H1 (cell line): ENCODE results near the gene OR14J1.

ENCODE experiments used
- ASH2L ChIP-seq: fragments of 200-600, 300-600 bp; sonication (generic); IDR thresholded peaks from one replicate; pipeline ENCODE4 v1.7.1; 2017; ENCODE audit warnings: low read length
- CHD2 ChIP-seq: IDR thresholded peaks from 2 replicates; pipeline ENCODE4 v1.6.1; 2012; ENCODE audit warnings: low read length, improper control_type of control experiment
- EP300 ChIP-seq, 2 experiments: IDR thresholded peaks; 1 replicate in 1 of 2; 2 replicates in 1 of 2; pipeline ENCODE4 v1.6.1; 2011 to 2012; ENCODE audit warnings: low read depth in 2 of 2, low read length in 2 of 2, mild to moderate bottlenecking in 2 of 2, borderline replicate concordance in 1 of 2, inconsistent platforms in 1 of 2, moderate library complexity in 1 of 2
- FOSL1 ChIP-seq: IDR thresholded peaks from 2 replicates; pipeline ENCODE4 v1.6.1; 2011; ENCODE audit warnings: mild to moderate bottlenecking, low read depth, low read length, moderate library complexity; ENCODE audit not compliant: insufficient read depth
- KDM5A ChIP-seq: fragments of 200-600 bp; IDR thresholded peaks from 2 replicates; pipeline ENCODE4 v1.7.1; 2012; ENCODE audit warnings: mild to moderate bottlenecking, low read length, inconsistent platforms, mixed read lengths
- POLR2AphosphoS5 ChIP-seq: IDR thresholded peaks from 2 replicates; pipeline ENCODE4 v1.6.1; 2011; ENCODE audit warnings: low read depth, low read length
- SIN3A ChIP-seq, 2 experiments: IDR thresholded peaks in 1 of 2; conservative IDR thresholded peaks in 1 of 2; 2 replicates each; pipeline ENCODE4 v1.6.1; 2011 to 2012; ENCODE audit warnings: low read length in 2 of 2, improper control_type of control experiment in 1 of 2, low read depth in 1 of 2, mild to moderate bottlenecking in 1 of 2
- SP2 ChIP-seq: IDR thresholded peaks from 2 replicates; pipeline ENCODE4 v1.6.1; 2012; ENCODE audit warnings: mild to moderate bottlenecking, low read length, inconsistent platforms
- TAF7 ChIP-seq: optimal IDR thresholded peaks from 2 replicates; pipeline ENCODE3; 2011; ENCODE audit warnings: low read depth, mild to moderate bottlenecking, inconsistent platforms, low read length, moderate library complexity, borderline replicate concordance
- TCF12 ChIP-seq: IDR thresholded peaks from 2 replicates; pipeline ENCODE4 v1.6.1; 2011; ENCODE audit warnings: low read depth, mild to moderate bottlenecking, low read length
- TF ChIP-seq, protein P1 (sequence below): IDR thresholded peaks from 2 replicates; pipeline ENCODE4 v1.6.1; 2011; ENCODE audit warnings: low read depth, mild to moderate bottlenecking, low read length; ENCODE audit not compliant: insufficient read depth
- TF ChIP-seq, protein P2 (sequence below), 3 experiments: IDR thresholded peaks; 1 replicate in 2 of 3; 2 replicates in 1 of 3; pipeline versions ENCODE4 v1.5.1 to v1.6.1; 2011; ENCODE audit warnings: low read length in 3 of 3, mild to moderate bottlenecking in 3 of 3, inconsistent platforms in 2 of 3, low read depth in 1 of 3, moderate library complexity in 1 of 3; ENCODE audit not compliant: insufficient read depth in 1 of 3; ENCODE audit errors: control extremely low read depth in 1 of 3
- TF ChIP-seq, protein P3 (sequence below): IDR thresholded peaks from 2 replicates; pipeline ENCODE4 v1.6.1; 2012; ENCODE audit warnings: inconsistent platforms

DNA sequence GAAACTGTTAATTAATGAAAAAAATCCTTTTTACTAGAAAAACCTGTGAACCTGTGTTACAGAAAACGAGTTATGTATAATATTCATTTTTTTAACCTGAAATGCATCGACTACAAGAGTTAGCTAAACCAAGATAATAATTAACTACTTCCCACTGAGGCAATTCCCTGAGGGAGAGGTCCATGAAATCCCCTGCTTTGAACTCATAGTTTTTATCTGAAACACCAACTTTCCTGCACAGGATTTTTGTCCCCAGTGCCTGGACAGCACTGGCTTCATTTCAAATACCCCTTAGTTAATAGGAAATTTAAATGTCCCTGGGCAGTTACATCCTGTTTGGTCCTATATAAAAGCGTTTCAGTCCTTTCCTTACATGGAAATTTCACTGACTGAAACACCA lies at the start of gene OR14J1:
- no peak for TF ChIP-seq POLR2AphosphoS5
- no peak for TF ChIP-seq CHD2
- TF ChIP-seq TAF7, result no peak
- no peak for TF ChIP-seq EP300 (IDR thresholded peaks at IDR 0.05; ENCODE audit: borderline replicate concordance in 1 of 2, low read depth in 2 of 2, low read length in 2 of 2)
- TF ChIP-seq SIN3A (conservative IDR thresholded peaks at IDR 0.05 in 1 of 2, IDR thresholded peaks at IDR 0.05 in 1 of 2; ENCODE audit: low read depth in 1 of 2, low read length in 2 of 2), result no peak
- TF ChIP-seq, protein P1, sequence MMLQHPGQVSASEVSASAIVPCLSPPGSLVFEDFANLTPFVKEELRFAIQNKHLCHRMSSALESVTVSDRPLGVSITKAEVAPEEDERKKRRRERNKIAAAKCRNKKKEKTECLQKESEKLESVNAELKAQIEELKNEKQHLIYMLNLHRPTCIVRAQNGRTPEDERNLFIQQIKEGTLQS, result no peak
- TF ChIP-seq SP2, result no peak
- TF ChIP-seq ASH2L, result no peak
- TF ChIP-seq, protein P2, sequence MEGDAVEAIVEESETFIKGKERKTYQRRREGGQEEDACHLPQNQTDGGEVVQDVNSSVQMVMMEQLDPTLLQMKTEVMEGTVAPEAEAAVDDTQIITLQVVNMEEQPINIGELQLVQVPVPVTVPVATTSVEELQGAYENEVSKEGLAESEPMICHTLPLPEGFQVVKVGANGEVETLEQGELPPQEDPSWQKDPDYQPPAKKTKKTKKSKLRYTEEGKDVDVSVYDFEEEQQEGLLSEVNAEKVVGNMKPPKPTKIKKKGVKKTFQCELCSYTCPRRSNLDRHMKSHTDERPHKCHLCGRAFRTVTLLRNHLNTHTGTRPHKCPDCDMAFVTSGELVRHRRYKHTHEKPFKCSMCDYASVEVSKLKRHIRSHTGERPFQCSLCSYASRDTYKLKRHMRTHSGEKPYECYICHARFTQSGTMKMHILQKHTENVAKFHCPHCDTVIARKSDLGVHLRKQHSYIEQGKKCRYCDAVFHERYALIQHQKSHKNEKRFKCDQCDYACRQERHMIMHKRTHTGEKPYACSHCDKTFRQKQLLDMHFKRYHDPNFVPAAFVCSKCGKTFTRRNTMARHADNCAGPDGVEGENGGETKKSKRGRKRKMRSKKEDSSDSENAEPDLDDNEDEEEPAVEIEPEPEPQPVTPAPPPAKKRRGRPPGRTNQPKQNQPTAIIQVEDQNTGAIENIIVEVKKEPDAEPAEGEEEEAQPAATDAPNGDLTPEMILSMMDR (IDR thresholded peaks at IDR 0.05; ENCODE audit: control extremely low read depth in 1 of 3, insufficient read depth in 1 of 3, low read depth in 1 of 3, low read length in 3 of 3), result no peak
- TF ChIP-seq, protein P3, sequence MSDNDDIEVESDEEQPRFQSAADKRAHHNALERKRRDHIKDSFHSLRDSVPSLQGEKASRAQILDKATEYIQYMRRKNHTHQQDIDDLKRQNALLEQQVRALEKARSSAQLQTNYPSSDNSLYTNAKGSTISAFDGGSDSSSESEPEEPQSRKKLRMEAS, result no peak
- TF ChIP-seq TCF12, result no peak
- no peak for TF ChIP-seq FOSL1
- TF ChIP-seq KDM5A, result no peak
